GM12874 (cell line): ENCODE measurements around the gene NXN.

Experiments
- CTCF ChIP-seq: IDR thresholded peaks from 2 replicates; pipeline ENCODE4 v1.5.1; 2011; ENCODE audit warnings: low read depth, mild to moderate bottlenecking, control low read depth, low read length, moderate library complexity; ENCODE audit not compliant: insufficient read depth

NXN gene

GRCh38 chr17:920190-920589, 59.4 kb downstream of the NXN start:
- no peak for TF ChIP-seq CTCF

- TF ChIP-seq CTCF, result no peak
Measured at GRCh38 chr17:917941-918740, 61.4 kb downstream of the NXN start.

DNA sequence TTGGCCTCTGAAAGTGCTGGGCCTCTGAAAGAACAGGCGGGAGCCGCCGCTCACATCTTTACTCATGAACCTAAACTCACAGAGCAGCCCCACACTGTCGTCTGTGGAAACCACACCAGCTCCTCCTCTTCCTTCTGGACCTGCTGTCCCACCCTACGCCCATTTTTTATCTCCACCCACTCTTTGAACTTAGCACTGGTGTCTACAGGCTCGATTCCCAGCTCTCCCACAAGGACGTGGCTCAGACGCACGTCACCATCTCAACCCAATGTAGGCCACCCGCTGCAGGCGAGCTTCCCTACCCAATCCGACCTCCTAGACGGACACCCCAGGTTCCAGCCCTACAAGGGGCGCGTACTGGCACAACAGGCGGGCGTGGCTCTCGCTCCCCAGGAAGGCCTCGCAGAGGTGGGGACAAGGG, 62.2 kb downstream of the NXN start:
- TF ChIP-seq CTCF, result no peak

GRCh38 chr17:916315-916714, 63.3 kb downstream of the NXN start:
- TF ChIP-seq CTCF, result no peak

DNA sequence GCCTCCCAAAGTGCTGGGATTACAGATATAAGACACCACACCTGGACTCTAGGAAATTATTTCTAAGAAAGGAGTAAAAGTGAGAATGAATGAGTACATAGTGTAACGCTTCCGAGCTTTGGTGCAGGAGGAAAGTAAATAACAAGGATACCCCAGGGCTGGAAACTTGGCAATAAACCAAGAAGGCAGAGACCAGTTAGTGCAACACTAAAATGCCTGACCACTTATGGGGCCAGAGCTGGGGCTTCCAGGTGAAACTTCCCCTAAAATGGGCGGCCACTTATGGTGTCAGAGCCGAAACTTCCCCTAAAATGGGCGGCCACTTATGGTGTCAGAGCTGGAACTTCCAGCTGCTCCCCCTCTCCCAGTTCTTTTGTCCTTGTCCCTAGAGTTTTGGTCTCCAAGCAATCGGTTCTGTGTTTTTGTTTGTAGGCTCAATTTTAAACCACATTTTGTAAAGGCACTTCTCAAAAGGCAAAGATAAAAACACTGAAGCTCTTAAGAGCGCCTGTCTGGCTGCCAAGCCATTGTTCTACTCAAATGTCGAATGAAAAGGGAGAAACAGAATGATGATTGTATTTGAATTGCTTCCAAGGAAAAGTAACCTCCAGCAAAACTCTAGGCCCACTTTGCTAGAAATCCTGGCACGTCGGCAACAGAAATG, 63.9 kb downstream of the NXN start:
- no peak for TF ChIP-seq CTCF

DNA sequence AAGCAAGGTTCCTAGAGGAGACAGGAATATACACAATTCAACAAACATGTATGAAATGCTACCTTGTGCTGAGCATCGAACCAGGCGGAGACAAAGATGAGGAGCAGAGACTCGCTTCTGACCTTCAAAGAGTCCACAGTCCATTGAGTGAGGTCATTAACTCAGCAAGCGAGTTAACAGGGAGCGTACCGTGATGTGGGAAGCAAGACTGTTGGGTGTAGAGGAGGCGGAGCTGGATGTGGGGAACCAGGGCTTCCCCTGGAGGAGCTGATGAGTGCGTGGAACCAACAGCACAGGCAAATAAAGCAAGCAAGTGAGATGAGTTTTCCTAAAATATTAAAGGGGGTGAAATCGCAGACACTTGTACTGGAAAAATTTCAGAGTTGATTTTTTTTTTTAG, 65.0 kb downstream of the NXN start:
- TF ChIP-seq CTCF, result no peak

DNA sequence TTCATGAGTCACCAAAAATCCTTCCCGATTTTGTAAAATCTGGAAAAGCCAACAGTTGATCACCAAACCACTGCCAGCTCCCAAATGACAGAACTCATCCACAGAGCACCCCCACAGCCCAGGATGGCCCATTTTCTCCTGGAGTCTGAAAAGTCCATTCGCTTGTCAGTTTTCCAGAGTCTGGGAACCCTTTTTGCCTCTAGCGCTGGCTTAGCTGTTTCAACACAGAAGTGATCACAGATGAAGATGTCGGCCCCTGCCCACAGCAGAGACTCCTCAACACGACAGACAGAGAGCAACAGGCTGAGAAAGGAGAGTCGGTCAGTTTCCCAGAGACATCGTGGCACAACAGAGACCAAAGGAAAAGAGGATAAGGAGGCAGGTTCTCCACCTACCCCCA, 66.4 kb downstream of the NXN start:
- no peak for TF ChIP-seq CTCF
